Suprapubic skin (tissue), 3 donors: ENCODE data around the gene BGN.

Experiments used
- POLR2A ChIP-seq, 2 donors: fragments of 450-650 bp; IDR thresholded peaks; one replicate each; pipeline ENCODE4 v1.6.1; 2017; ENCODE audit warnings: antibody characterized with exemption in 2 of 2, mild to moderate bottlenecking in 2 of 2, moderate library complexity in 2 of 2
- TF ChIP-seq, protein P1 (sequence below), 2 donors: fragments of 200-600 bp in 1 of 2; fragments of 450-650 bp in 1 of 2; sonication (generic) in 1 of 2; IDR thresholded peaks; one replicate each; pipeline ENCODE4 v1.5.1; 2016 to 2019; ENCODE audit warnings: antibody characterized with exemption in 2 of 2, mild to moderate bottlenecking in 1 of 2, moderate library complexity in 1 of 2

DNA sequence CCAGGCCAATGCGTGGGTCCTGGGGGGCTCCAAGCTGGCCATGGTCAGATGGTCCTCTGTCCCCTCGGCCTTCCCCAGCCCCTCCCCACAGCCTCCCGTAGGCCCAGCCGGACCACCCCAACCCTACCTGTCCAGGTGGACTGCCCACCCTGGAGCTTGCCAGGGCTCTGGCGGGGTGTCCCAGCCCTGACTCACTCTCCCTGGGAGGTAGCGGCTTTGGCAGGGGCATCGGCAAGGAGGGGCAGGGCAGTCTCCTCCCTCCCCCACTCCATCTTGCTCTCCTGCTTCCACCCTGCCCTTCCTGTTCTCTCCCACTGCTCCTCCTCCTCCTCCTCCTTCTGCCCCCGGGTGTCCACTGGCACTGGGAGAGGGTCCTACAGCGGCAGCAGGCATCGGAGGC lies 7.4 kb downstream of the BGN start:
- TF ChIP-seq, protein P1, sequence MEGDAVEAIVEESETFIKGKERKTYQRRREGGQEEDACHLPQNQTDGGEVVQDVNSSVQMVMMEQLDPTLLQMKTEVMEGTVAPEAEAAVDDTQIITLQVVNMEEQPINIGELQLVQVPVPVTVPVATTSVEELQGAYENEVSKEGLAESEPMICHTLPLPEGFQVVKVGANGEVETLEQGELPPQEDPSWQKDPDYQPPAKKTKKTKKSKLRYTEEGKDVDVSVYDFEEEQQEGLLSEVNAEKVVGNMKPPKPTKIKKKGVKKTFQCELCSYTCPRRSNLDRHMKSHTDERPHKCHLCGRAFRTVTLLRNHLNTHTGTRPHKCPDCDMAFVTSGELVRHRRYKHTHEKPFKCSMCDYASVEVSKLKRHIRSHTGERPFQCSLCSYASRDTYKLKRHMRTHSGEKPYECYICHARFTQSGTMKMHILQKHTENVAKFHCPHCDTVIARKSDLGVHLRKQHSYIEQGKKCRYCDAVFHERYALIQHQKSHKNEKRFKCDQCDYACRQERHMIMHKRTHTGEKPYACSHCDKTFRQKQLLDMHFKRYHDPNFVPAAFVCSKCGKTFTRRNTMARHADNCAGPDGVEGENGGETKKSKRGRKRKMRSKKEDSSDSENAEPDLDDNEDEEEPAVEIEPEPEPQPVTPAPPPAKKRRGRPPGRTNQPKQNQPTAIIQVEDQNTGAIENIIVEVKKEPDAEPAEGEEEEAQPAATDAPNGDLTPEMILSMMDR (IDR thresholded peaks at IDR 0.05): no peak
- no peak for TF ChIP-seq POLR2A (IDR thresholded peaks at IDR 0.05)
